D341Med (cell line): ENCODE data around the gene RTN4IP1.
"Not testable (repeated sequence)": the region's sequence is repeated elsewhere in the genome, so short reads cannot be mapped to it uniquely, and the experiment has no call there.

Experiments
- DNase-seq: peaks from one replicate; pipeline ENCODE4 v3.0.0; 2012; ENCODE audit warnings: low spot score

The RTN4IP1 gene

GRCh38 chr6:106579281-106579680 is 50.0 kb downstream of the RTN4IP1 start:
- no peak for DNase-seq

DNA sequence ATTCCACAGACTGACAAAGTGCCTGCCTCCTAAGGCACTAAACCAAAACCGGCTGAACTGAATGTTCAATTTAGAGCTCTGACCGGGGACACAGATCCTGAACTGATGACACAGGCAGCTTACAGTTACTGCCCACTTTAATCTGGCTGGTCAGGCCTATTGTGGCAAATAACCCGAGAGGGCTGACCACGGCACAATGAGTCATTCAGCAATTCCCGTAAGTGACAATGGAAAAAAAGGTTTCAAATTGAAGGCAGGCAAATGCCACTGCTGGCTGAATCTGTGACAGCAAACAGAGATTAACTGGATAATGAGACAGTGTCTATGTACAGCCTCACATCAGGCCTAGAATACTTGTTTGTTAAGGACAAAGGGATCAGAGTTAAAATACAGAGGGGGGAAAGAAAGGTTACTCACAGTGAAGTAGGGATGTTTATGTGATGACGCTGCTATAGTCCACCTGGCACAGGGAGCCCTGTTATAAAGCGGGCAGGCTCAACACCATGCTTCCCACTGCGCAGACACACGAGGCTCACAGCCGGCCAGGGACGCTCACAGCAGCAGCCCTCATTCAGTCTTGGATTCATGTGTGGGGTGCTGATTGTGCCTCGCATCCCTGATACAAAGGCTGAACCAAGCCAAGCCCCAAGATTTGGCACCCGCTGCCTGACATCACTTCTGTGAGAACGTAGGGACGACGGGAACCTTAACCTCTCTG is 54.4 kb downstream of the RTN4IP1 start:
- DNase-seq = no peak

DNA sequence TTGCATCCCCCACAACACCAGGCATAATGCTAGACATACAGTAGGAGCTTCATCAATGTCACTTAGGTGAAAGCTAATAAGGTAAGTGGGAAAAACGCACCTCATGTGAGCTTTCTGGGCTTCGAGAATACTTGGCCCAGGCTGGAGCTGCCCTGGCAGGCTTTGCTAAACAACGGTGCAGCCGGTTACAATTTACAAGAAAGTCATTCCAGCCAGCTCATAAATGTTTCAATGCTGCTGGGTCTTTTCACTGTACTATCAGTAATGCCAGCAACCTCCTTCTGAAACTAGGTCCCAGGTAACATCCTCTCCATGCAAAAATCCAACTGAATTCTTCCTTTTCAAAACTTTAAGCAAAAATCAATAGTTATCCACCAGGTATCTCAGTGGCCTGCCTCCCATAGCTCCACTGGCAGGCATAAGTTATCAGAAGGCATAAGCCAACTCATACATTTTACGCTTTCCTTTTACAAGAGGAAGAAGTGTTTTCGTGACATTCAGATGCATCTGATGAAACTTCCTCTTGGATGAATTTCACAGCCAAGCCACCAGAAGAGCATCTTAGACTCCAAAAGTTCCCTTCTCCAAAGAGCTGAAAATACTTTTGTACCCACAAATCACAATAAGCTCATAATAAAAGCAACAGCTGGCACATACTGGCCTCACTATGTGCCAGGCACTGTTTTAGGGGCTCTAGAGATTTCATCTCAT is 56.3 kb downstream of the RTN4IP1 start:
- no peak for DNase-seq

GRCh38 chr6:106572436-106572835 is 56.9 kb downstream of the RTN4IP1 start:
- no peak for DNase-seq

GRCh38 chr6:106569428-106569827 is 59.9 kb downstream of the RTN4IP1 start:
- no peak for DNase-seq

DNA sequence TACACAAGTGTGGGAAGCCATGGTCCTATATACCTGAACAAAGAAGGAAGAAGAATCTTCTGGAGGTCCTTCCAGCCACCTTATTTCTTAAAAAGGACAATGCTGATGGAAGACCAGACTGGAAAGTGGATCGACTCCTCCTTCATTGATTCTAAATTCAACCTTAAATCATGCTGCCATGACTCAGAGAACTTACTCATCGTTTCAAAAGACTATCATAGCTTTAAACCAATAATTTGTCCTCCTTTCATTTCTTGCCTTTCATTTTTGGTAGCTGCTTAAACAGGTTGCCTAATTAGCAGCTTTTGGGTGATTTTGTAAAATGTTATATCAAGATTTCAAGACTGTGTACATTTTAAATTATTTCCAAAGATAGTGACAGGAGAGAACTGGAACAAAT is 60.8 kb downstream of the RTN4IP1 start:
- DNase-seq = no peak

DNA sequence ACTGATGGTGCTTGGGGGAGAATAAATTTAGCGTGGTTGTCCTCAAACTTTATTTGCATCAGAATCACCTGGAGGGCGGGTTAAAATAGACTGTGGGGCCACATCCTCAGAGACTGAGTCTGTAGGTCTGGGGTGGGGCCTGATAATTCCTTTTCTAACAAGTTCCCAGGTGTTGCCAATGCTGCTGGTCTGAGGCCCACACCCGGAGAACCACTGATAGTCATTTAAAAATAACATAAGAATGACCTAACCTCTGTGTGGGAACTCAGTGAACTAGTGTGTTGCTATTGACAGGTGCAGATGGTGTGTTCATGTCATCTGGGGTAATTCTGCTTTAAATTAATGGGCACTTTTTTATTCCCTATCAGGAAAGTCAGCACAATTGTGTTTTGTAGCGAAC is 64.8 kb downstream of the RTN4IP1 start:
- DNase-seq = no peak

GRCh38 chr6:106563614-106564013 is 65.7 kb downstream of the RTN4IP1 start:
- no peak for DNase-seq

DNA sequence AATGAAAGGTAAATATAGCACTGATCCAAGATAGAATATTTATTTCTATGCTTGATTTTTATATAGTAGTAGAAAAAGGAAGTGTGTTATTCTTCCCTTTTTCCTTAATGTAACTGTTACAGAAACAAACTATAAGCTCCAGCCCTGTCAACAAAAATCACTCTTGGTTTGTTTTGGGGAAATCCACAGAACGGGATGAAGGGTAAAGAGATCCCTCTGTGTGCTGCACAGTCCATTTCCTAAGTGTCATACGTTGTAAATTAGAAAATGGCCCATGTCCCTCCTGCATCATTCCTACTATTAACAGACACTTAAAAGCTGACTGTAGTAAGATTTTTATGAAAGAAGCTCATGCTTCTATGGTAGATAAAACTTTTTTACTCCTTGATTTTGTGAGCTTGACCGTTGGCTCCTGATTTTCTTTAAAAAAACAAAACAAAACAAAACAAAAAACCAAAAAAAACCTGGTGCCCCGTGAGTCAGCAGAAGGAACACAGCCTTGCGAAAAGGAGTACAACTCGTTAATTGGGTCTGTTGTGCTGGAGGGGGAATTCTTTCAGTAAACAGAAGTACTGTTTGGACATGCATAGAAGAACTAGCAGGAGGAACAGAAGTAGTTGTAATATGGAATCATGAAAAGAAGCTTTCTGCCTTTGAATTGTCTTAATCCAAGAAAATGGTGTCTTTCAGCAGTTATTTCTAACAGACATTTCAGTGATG is 67.5 kb downstream of the RTN4IP1 start:
- DNase-seq = no peak

DNA sequence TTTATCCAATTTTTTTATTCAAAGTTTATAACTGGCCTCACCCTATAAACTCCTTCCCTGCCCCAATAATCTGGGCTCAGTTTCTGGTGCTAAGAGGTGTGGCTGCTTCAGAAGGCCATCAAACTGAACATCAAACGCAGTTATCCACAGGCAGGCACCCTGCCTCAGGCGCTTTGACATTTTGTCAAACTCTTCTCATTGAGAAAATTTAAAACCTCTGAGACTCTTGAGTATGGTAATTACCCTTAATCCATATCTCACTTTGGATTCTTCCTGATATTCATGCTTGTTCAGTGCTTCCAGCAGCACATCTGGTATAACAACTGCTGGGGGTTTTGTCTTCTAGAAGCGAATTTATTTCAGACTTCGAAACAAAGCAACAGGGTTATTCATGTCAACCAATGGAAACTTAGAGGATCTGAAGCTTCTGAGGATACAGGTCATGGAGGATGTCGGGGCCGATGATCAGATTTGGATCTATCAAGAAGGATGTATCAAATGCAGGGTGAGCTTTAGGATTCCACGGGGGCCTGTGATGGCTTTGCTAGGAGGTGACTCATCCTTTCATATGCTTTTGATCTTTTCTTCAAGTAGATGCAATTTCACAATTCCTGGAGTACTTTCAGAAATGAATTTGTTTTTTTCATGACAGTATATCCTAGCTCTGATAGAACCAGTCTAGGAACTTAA is 68.2 kb downstream of the RTN4IP1 start:
- no peak for DNase-seq

- not testable (repeated sequence) for DNase-seq
These were observed 69.6 kb downstream of the RTN4IP1 start for GRCh38 chr6:106559659-106560058.

DNA sequence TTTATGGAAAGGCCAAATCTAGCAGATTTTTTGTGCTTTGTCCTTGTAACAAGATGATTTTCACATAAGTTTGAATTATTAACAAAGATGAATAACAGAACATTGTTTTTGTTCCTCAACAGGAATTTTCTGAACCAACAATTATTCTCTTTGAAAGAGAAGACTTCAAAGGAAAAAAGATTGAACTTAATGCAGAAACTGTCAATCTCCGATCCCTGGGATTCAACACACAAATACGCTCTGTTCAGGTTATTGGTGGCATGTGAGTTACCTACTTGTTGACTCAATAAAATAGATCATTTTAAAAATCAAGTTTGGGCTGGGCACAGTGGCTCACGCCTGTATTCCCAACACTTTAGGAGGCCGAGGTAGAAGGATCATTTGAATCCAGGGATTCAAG is 70.9 kb downstream of the RTN4IP1 start:
- no peak for DNase-seq

DNA sequence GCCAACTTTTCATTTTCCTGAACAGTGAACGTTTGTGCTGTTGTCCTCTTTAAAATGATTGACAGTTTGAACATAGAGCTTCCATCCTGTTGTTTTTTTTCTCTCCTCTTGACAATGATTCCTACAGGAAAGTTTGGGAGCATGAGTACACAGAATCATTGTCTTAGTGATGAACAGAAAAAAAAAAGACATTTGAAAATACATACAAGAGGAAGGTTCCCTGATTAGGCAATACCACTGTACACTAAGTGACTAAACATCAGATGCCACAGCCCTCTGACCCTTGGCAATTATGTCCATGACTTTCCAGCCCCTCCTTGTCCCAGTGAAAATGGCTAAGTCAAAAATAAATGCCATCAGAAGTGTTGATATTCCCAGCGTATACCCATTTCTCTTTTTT is 71.5 kb downstream of the RTN4IP1 start:
- DNase-seq = no peak

- DNase-seq = no peak
These were observed 72.8 kb downstream of the RTN4IP1 start for GRCh38 chr6:106556368-106556960.

DNA sequence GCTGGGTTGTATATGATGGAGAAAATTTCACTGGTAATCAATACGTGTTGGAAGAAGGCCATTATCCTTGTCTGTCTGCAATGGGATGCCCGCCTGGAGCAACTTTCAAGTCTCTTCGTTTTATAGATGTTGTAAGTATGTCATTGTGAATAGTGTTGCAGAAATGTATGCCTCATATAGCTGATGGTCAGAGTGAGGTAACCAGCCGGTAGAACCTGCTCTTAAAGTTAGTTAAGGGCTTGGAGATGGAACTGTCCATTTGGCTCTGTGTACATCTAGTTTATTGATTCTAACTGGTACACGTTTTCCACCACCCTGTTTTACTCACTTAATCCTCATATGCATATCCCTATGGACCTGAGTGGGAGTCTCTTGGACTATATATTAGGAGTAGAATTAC is 73.5 kb downstream of the RTN4IP1 start:
- DNase-seq = no peak

DNA sequence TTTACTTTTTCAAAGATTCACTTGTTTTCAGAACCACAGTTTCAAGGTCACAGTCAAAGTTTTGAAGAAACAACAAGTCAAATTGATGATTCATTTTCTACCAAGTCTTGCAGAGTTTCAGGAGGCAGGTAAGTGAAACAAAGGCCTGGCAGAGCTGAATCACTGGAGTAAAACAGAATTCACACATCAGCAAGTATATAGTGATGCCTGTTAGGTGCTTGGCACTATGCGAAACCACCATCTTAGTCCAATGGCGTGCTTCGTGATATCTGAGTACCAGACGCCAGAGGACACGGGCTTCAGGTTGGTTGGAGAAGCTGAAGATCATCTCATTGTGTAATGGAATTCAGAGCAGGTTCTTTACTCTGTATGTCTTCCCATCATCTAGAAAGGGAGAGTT is 75.9 kb downstream of the RTN4IP1 start:
- no peak for DNase-seq

GRCh38 chr6:106551155-106551554 is 78.1 kb downstream of the RTN4IP1 start:
- DNase-seq = no peak

- no peak for DNase-seq
These were observed 79.8 kb downstream of the RTN4IP1 start for GRCh38 chr6:106549521-106549920.

DNA sequence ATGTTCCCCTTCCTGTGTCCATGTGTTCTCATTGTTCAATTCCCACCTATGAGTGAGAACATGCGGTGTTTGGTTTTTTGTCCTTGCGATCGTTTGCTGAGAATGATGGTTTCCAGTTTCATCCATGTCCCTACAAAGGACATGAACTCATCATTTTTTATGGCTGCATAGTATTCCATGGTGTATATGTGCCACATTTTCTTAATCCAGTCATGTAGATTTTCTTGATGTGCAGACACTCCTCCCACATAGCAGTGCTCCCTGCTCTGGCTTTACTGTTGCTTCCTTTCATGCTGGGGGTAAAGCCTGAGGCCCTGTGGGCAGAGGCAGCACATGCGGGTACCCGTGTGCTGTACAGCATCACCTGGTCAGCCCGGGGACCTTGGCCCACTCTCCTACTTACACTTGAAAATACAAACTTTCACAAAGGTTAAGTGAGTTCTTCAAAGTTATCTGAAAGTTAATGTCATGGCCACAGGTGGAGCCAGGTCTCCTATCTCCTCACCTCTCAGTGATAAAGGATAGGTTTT is 80.3 kb downstream of the RTN4IP1 start:
- not testable (repeated sequence) for DNase-seq

- no peak for DNase-seq
These were observed 81.5 kb downstream of the RTN4IP1 start for GRCh38 chr6:106547601-106548453.
